H1 (cell line): ENCODE measurements around the gene MCM6.

Experiments
- CTCF ChIP-seq, 3 experiments: IDR thresholded peaks; 1 replicate in 2 of 3; 2 replicates in 1 of 3; pipeline versions ENCODE4 v1.5.1 to v1.6.1; 2011; ENCODE audit warnings: low read length in 3 of 3, mild to moderate bottlenecking in 3 of 3, inconsistent platforms in 2 of 3, low read depth in 1 of 3, moderate library complexity in 1 of 3; ENCODE audit not compliant: insufficient read depth in 1 of 3; ENCODE audit errors: control extremely low read depth in 1 of 3
- MAFK ChIP-seq: IDR thresholded peaks from 2 replicates; pipeline ENCODE4 v1.6.1; 2012; ENCODE audit warnings: low read depth, mild to moderate bottlenecking, improper control_type of control experiment, low read length
- POLR2AphosphoS5 ChIP-seq: IDR thresholded peaks from 2 replicates; pipeline ENCODE4 v1.6.1; 2011; ENCODE audit warnings: low read depth, low read length
- TF ChIP-seq, protein P1 (sequence below): IDR thresholded peaks from 2 replicates; pipeline ENCODE4 v1.6.1; 2012; ENCODE audit warnings: low read length, inconsistent platforms

GRCh38 chr2:135812907-135813511 is 63.2 kb downstream of the MCM6 start:
- TF ChIP-seq, protein P1, sequence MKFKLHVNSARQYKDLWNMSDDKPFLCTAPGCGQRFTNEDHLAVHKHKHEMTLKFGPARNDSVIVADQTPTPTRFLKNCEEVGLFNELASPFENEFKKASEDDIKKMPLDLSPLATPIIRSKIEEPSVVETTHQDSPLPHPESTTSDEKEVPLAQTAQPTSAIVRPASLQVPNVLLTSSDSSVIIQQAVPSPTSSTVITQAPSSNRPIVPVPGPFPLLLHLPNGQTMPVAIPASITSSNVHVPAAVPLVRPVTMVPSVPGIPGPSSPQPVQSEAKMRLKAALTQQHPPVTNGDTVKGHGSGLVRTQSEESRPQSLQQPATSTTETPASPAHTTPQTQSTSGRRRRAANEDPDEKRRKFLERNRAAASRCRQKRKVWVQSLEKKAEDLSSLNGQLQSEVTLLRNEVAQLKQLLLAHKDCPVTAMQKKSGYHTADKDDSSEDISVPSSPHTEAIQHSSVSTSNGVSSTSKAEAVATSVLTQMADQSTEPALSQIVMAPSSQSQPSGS: no peak
- no peak for TF ChIP-seq CTCF (IDR thresholded peaks at IDR 0.05; ENCODE audit: control extremely low read depth in 1 of 3, insufficient read depth in 1 of 3, low read depth in 1 of 3, low read length in 3 of 3)
- TF ChIP-seq MAFK: no peak
- no peak for TF ChIP-seq POLR2AphosphoS5
